Activated CD8-positive, alpha-beta memory T cell treated with anti-CD3 and anti-CD28 coated beads, Interleukin-2, amount 50 U/mL, for 48 hours (primary cell): ENCODE data around the gene TFDP3.

Experiments
- DNase-seq: peaks from one replicate; pipeline ENCODE4 v3.0.0-alpha.2; 2020

TFDP3 gene, protein sequence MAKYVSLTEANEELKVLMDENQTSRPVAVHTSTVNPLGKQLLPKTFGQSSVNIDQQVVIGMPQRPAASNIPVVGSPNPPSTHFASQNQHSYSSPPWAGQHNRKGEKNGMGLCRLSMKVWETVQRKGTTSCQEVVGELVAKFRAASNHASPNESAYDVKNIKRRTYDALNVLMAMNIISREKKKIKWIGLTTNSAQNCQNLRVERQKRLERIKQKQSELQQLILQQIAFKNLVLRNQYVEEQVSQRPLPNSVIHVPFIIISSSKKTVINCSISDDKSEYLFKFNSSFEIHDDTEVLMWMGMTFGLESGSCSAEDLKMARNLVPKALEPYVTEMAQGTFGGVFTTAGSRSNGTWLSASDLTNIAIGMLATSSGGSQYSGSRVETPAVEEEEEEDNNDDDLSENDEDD

DNA sequence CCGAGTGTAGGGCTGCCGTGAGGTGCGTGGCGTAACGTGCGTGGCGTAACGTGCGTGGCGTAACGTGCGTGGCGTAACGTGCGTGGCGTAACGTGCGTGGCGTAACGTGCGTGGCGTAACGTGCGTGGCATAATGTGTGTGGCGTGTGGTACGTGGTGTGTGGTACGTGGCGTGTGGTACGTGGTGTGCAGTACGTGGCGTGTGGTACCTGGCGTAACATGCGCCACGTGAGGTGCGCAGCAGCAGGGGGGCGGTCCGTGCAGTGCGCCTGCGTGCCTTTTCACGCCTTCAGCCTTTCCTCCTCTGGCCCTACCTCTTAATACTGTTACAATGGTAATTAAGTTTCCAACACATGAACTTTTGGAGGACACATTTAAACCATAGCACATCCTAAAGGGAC is at the start of gene TFDP3:
TSS of gene TFDP3 (minus strand) at position 26 of the 400 bp plus-strand sequence. CDS start 95 bp downstream, outside the sequence.
- DNase-seq = no peak

DNA sequence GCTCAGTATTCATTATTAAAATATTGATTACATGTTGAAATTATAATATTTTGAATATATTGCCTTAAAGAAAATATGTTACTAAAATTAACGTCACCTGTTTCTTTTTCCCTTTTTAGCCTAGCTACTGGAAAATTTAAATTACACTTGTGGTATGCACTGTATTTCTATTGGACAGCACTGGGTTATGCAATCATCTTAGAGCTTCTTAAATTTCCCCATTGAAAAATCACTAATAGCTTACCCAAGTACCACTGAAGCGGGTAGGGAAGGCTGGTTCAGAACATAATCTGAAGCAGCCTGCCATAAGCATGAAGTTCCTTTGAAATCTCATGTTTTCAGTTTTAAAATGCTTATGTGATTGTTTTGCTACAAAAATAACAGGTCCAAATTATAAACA is 49.5 kb upstream of the TFDP3 start:
- no peak for DNase-seq

DNA sequence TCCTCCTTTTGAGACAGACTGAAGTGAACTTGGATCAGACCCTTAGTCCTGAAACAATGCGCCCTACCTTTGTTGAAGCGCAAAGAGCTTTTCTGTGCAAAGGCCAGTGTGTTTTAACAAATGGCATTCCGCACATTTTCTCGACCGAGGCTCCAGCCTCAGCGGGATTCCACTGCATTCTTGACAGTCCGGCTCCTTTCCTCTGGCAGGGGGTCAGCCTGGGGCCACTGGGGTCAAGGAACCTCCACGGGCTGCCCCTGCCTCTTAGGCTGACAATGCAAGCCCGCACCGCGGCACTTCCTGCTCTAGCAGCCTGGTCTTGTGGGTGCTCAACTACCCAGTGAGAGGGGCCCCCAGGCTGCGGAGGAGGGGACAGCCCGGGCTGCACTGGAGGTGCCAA is 47.2 kb upstream of the TFDP3 start:
- DNase-seq = no peak

DNA sequence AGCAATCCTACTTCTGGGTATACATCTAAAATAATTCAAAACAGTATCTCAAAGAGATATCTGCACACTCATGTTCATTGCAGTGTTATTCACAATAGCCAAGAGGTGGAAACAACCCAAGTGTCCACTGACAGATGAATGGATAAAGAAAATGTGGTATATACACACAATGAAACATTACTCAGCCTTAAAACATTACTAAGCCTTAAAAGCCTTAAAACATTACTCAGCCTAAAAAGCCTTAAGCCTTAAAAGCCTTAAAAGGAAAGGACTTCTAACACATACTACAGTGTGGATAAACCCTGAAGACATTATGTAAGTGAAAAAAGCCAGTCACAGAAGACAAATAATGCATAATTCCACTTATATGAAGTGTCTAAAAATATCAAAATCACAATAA is 40.3 kb upstream of the TFDP3 start:
- no peak for DNase-seq

DNA sequence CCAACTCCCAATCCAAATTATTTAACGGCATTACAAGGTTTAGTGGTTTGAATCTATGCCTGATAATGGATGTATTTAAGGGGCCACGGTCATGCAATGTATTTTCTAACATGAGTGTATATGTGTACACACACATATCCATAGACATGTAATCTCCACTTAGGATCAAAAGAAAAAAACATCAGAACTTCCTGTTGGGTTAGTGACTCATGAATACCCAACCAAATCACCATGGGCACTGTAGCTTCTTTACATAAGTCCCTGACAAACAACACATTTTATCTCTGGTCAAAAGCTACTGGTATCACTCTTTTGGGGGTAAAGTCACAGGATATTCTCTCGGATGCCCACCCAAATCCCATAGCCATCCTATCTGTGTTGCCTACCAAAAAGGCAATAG is 36.5 kb upstream of the TFDP3 start:
- no peak for DNase-seq

DNA sequence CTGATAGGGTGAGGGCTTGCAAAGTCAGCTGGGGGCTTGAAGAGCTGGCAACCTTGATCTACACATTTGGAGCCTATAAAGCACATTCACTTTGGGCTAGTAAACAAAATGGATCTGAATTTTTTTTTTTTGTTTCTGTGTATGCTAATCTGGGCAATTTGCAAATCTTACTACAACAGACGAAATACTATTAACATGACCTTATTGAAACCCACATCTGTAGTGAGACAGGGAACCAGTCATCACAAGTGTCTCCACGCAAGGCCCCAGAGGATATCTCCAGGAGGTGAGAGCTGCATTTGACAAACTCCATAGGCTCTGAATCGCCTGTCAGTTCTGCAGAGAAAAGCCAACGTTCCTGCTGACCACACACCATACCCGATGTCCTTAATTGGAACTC is 33.0 kb upstream of the TFDP3 start:
- no peak for DNase-seq

DNA sequence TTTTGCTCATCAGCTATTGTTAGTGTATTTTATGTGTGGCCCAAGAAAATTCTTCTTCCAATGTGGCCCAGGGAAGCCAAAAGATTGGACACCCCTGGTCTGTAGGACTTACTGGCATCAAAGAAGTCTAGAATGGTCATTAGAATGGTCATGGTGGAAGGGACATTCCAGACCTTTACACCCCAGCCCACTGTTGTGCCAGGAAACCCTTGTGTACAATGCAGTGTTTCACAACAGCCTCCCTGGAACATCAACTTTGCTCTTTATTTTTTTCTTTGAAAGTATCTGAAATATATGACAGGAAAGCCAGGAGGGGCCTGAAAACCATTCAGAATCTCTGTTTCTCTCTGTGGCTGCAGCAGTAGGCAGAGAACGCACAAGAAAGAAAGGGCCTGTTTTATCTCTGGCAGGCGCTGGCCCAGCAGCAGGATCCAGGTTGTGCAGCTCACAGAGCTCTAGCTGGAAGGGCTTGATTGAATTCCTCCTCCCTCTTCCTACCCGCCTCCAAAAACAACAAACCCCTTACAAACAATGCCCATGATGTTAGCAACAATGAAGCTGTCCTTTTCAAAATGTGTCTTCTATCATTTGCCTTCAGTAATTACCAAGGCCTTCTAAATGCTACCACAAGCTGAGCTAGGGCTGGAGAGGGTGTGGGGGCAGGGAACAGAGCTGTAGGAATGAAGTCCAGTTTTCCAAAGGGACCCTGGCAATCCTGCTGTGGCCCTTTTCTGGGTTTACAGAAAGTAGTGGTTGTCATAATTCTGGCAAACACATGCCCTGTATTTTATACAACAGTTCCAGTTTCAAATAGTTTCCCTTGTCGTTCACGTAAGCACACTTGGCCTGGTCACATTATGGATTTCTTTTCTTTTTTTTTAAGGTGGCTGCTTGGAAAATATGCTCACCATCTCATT is 32.3 kb upstream of the TFDP3 start:
- DNase-seq = no peak

DNA sequence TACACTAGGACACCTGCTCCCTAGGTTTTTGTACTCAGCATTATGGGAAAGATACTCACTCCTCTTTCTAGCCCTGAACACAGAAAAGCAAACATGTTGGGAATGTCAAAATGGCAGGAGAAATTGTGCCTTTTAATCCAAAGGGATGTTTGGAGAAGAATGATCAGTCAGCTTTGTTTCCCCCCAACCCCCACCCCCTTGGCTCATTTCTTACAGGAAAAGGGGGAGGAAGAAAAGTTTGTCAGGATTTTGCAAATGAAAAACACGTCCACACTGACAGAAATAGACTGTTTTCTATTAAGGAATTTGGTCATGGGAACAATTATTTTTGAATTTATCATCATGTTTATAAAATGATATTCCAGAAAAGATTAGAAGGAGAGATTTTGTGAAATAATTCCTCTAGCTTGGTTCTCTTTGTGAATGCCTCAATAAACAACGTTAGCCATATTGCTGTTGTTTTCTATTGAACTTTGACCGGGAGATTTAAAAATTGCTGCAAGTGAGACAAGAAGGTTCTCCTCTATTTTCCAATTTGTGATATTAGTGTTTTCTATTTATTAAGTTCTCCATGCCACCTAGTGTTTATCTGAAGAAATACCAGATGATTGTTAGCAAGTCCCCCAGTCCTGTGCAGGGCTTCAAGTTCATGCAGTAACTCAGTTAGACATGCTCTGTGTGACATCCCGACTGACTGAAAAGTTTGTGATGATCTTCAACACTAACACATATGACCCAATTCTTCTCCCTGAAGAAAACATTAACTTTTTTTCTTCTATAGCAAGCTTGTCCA is 31.3 kb upstream of the TFDP3 start:
- DNase-seq = no peak

DNA sequence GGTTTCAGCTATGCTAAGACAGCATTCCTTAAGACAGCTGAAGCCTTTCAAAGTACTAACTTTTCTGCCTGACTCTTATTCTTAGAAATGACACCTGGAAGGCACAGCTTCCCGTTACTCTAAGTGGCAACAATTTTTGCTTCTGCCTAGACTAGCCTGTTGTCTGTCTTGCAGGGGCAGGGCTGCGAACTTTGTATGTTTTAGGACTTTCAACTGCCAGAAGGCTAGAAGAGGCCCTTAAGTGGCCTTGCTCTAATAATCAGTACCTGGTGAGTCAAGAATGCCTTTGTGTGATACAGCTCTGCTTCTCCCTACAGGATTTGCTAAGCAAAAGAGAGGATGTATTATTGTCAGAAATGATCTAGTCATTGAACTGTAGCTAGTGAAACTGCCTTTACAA is 30.0 kb upstream of the TFDP3 start:
- no peak for DNase-seq

DNA sequence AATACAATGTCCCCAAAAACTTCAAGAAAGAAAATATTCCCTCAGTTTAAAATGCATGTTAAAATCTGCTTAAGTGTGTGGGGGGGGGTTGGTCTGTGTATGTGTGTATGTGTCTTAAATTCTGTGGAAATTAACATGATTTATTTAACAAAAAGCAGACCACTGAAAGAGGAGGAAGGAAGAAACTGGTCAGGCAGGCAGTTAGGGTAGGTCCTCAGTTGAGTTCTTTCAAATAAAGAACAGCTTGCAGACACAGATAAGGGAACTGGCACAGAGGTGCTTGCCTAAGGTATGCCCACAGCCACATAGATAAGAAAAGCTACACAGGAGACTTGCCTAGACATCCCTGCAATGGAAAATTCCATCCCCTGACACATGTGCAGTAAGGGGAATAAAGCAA is 28.8 kb upstream of the TFDP3 start:
- DNase-seq = no peak

DNA sequence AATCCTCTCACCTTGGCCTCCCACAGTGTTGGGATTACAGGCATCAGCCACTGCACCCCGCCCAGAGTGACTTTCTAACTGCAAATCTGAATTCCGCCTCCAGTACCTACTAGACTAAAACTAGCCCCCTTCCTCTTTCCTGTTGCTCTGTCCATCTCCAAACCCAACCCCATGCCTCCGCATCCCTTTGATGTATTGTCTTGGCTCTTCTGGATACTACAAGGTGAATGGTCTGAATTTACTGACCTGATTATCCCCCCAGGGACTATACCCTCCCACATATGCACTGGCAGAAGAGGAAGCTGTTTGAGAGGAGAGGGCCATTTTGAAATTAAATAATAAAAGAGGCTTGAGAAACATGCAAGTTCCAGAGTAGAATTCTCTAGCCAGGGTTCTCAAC is 17.7 kb upstream of the TFDP3 start:
- DNase-seq = no peak

DNA sequence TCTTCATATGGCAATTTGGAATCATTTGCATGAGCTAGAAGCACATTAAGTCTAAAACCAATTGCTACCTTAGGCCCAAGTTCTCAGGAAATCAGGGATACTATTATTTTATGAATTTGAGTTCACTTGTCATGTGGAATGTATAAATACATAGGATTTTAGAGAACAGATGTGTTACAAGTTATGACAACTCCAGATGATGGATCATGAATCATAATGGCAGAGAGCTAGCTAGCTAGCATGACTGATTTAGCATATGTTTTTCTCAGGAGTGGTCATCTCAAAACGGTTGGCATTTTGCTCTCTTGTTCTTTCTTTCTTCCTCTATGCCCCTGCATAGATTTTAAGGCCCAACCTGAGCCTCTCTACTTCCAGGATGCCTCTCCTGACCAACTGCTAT is 14.2 kb upstream of the TFDP3 start:
- DNase-seq = no peak

DNA sequence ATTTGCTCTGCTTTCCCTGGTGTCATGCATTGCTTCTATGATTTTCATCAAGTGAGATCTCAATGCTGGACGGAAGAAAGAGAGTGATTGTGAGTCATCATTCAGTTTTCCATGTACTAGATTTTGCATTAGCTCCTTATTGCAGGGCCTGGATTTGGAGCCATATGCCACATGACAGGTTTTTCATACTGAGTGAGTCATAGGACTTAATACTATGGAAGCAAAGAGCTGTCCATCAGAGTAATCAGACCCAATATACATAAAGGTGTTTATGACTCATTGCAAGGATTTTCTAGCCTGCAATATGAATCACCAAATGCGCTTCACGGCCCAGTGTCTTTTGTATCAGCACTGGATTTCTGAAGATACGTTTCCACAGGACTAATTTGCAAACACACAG is 11.2 kb upstream of the TFDP3 start:
- no peak for DNase-seq

DNA sequence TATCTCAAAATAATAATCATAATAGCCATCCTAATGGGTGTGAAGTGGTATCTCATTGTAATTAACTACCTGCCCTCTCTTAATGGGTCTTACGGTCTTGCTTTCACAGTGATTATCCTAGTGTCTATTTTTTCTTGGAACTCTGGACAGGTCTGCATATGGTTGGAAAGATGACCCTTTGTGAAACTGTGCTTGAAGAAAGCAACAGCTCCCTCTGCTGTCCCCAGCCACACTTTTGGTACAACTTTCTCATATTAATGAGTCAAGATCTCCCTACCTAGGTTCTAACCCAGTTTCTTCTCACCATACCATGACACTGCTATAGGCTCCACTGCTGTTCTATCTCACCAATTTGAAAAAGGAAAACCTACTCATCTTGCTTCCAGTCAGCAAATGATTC is 2.4 kb downstream of the TFDP3 start:
- no peak for DNase-seq

DNA sequence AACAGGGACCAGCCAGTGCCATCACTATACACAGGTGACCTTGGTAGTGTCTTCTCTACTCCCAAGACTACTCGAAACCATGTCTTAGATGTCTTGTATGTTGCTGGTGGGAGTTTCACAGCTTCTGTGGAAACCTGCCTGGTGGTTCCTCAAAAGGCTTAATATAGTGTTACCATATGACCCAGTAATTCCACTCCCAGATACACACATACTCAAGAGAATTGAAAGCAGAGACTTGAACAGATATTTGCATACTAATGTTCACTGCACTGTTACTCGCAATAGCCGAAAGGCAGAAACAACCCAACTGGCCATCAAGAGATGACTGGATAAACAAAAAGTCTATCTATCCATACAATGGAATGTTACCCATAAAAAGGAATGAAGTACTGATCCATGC is 3.1 kb downstream of the TFDP3 start:
- no peak for DNase-seq

DNA sequence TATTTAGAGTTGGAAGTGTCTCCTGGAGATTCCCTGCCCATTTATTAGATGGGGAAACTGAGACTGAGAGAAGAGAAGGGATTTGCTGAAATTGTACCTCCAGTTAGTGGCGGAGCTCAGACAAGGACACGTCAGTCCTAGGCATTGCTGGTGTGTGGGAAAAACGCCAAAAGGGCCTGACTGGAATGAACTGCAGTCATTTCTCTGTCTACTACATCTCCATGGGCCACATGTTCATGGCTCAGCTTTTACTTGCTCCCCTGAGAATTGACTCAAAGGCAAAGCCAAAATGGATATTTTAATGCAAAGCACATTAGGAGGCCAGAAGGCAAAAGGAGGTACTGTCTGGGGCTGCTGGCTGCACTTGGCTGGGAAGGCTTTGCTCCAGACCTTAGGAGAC is 3.9 kb downstream of the TFDP3 start:
- DNase-seq = no peak

DNA sequence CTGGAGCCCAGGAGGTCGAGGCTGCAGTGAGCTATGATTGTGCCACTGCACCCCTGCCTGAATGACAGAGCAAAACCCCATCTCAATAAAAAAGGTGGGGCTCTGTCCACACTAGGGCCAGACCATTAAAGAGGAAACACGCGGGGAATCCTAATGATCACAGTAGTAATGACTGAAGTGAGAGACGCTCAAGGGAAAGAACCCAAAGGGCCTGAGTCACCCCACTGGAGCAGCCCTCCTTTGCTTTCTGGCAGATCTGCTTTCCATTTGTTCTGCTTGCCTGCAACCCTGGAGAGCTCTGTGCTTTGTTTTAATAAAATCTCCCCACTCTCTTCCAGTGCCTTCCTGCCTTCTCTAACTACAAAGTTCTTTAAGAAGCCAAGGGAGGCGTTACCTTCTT is 5.0 kb downstream of the TFDP3 start:
- DNase-seq = no peak

DNA sequence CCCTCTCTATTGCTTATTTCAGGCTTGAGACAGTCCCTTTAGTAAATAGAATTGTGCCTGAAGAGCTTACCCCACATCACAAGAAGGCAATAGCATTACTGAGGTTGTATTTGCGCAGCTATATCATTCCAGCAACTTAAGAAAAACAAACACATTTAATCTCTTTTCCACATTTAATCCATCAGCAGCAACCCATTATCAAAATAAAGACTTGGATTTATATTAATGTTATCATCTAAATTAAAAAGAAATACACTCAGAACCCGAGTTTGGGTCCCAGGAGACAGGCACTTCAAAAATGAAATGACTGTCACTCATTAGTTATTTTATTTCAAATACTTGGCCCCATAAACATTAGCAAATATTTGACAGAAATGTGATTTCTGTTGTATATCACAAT is 10.4 kb downstream of the TFDP3 start:
- DNase-seq = no peak

DNA sequence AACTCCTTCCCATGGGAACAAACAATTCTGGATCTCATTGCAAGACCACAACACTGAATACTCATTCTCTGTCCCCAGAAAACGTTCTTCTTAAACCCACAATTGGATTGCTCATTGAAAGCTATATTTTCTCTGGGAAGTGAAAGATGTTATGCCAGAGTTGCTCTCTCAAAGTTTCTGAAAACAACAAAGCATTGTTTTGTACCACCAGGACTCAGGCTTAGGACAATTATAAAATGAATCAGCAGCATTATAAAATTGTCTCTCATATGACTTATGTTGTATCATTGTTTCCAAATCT is 26.5 kb downstream of the TFDP3 start:
- no peak for DNase-seq

DNA sequence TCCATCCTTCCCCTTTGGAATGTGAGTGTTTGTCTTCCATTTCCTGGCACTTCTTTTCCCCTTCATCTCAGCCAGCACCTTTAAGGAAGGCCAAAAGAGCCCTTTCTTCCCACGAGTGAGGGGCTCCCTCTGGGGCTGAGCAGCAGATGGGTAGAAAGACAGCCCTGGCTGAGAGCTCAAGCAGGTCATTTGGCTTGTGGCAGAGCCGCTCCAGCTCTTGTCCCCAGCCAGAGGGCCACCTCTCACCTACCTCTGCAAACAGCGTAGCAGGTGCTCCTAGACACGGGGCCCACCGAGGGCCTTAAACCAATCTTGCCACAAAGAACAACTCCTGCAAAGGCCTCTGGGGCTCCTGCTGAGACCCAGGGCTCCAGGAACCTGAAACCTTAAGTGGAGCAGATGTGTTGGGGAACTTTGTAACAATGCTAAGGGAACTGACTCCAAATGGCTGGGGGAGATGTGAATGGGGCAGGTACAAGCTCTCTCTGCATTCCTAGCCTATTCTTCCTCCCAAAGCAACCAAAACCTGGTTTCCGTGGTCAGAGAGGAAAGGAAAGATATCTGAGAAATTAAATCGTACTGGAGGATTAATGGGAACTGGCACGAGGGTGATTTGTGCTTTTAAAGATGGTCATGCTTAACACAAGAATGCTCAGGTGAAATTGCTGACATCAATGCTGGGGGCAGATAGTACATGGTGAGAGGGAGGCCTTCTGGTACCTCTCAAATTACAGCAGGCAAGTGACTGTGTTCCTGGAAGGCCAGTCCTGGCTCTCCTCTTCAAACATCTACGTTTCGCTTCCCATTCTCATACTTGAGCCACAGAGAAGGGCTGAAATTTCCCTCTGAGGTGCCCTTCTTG is 27.0 kb downstream of the TFDP3 start:
- DNase-seq = no peak

DNA sequence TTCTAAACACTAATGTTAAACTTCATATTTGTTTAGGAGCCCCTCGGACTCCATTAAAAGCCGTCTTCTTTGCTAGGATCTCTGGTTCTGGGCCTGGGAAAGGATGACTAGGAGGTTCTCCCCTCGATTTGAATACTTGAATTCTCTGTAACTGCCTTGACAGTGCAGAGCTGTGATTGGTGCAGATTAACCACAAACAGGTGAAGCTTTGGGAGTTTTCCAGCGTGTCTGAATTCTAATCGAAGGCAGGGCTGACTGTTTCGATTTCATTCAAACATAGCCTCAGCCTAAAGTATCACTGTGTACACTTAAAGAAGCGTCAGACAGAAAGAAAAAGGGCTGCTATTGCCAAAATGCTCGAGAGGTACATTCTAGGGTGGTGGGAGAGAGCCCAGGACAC is 29.0 kb downstream of the TFDP3 start:
- no peak for DNase-seq

DNA sequence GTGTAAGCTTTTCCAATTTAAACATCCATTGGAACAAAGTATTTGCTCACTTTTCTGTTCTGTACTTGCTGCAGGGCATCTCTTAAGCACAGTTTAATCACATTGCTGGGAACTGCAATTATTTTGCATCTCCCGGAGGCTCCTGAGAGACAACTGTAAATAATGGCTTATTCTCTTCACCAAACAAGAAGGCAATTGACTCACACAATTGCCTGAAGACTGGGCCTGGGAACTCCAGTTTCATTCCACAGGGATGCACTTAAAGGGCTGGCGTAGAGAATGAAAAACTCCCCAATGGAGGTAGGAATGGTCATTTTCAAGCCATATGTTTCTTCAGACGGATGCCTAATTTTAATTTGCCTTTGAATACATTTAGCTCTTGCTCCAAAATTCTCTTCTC is 29.5 kb downstream of the TFDP3 start:
- DNase-seq = no peak

DNA sequence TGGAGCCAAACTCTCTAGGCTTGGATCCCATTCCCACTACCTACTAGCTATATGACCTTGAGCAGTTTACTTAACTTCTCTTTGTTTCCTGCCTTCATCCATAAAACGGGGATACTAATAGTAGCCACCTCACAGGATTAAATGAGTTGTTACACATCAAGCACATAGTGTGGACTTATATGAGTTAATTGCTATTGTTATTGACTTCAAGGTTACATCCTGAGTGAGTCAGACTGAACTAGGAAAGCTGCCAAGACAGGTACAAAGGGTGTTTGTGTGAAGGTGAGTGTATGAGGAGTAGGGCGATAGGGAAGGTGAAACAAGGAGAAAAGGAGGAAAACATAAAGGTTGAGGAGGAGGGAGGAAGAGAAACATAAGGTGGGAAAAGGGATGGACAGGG is 32.2 kb downstream of the TFDP3 start:
- no peak for DNase-seq
